ENCODE results near the gene ATP8A1. TPM values are rescaled to one million over a fixed set of nuclear protein-coding genes. Genes with fewer than 3 reads are reported as not detected.

Gene ATP8A1
- total and polyA plus RNA-seq, 2 of the 8 experiments (the other 6 are each of a cell fraction or from before 2014, with no cell fraction given) = 3.7 to 14.9 TPM

- TF ChIP-seq CHD7 (IDR thresholded peaks at IDR 0.05; ENCODE audit: insufficient replicate concordance, low read length) (no peak), CTBP2 (IDR thresholded peaks at IDR 0.05; ENCODE audit: borderline replicate concordance, insufficient read depth, insufficient read length, low read length) (no peak), NANOG (IDR thresholded peaks at IDR 0.05; ENCODE audit: insufficient read depth, low read depth, low read length, poor library complexity, severe bottlenecking) (no peak), PHF8 (conservative IDR thresholded peaks at IDR 0.05; ENCODE audit: low read depth, low read length) (no peak), RNF2 (IDR thresholded peaks at IDR 0.05; ENCODE audit: borderline replicate concordance, low read depth, low read length, missing control alignments, poor library complexity, severe bottlenecking) (no peak), EGR1 (IDR thresholded peaks at IDR 0.05; ENCODE audit: borderline replicate concordance, low read depth, low read length) (no peak), POLR2AphosphoS5 (IDR thresholded peaks at IDR 0.05; ENCODE audit: low read depth, low read length) (no peak)
- TF ChIP-seq, protein P1, sequence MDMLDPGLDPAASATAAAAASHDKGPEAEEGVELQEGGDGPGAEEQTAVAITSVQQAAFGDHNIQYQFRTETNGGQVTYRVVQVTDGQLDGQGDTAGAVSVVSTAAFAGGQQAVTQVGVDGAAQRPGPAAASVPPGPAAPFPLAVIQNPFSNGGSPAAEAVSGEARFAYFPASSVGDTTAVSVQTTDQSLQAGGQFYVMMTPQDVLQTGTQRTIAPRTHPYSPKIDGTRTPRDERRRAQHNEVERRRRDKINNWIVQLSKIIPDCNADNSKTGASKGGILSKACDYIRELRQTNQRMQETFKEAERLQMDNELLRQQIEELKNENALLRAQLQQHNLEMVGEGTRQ (IDR thresholded peaks at IDR 0.05; ENCODE audit: low read length) = no peak
Measured at GRCh38 chr4:42533042-42533441, 123.9 kb downstream of the ATP8A1 start (continued).
